SKM-1 treated with dmso at 0.1 percent for 144 hours (cell line): Measurements from ENCODE around the gene POLR2M.

ENCODE experiments used
- DNase-seq: peaks from one replicate; lab custom pipeline; 2025; ENCODE audit not compliant: unreplicated experiment; lab: John Stamatoyannopoulos, UW

The POLR2M gene

GRCh38 chr15:57706405-57707209, at the start of gene POLR2M:
TSS of gene POLR2M (plus strand) at chr15:57706714. CDS start at chr15:57706843, 129 bp downstream.
- DNase-seq, result peak; percentile 88

- no peak for DNase-seq
Measured at GRCh38 chr15:57657619-57658018, 48.9 kb upstream of the POLR2M start.

- no peak for DNase-seq
Measured at GRCh38 chr15:57662091-57662744, 44.3 kb upstream of the POLR2M start.

GRCh38 chr15:57662802-57663201, 43.7 kb upstream of the POLR2M start:
- DNase-seq, result no peak

- no peak for DNase-seq
Measured at GRCh38 chr15:57663262-57663661, 43.3 kb upstream of the POLR2M start.

- DNase-seq, result no peak
Measured at GRCh38 chr15:57665194-57665593, 41.3 kb upstream of the POLR2M start.

GRCh38 chr15:57665939-57666338, 40.6 kb upstream of the POLR2M start:
- DNase-seq, result no peak

GRCh38 chr15:57667171-57667849, 39.2 kb upstream of the POLR2M start:
- DNase-seq, result no peak

GRCh38 chr15:57668016-57668415, 38.5 kb upstream of the POLR2M start:
- DNase-seq, result no peak

- DNase-seq, result no peak
Measured at GRCh38 chr15:57671636-57672035, 34.9 kb upstream of the POLR2M start.

- no peak for DNase-seq
Measured at GRCh38 chr15:57675481-57676181, 30.9 kb upstream of the POLR2M start.

GRCh38 chr15:57676585-57676984, 29.9 kb upstream of the POLR2M start:
- DNase-seq, result no peak

GRCh38 chr15:57677204-57677603, 29.3 kb upstream of the POLR2M start:
- DNase-seq, result no peak

- no peak for DNase-seq
Measured at GRCh38 chr15:57680021-57680420, 26.5 kb upstream of the POLR2M start.

GRCh38 chr15:57681011-57681410, 25.5 kb upstream of the POLR2M start:
- no peak for DNase-seq

GRCh38 chr15:57683481-57683880, 23.0 kb upstream of the POLR2M start:
- DNase-seq, result no peak

- no peak for DNase-seq
Measured at GRCh38 chr15:57684491-57685151, 21.9 kb upstream of the POLR2M start.

GRCh38 chr15:57685306-57686095, 21.0 kb upstream of the POLR2M start:
- no peak for DNase-seq

GRCh38 chr15:57686657-57687056, 19.9 kb upstream of the POLR2M start:
- DNase-seq, result no peak
